Nephron (organoid): ENCODE measurements around the gene PATE1.

Experiments used
- H3K27ac Mint-ChIP-seq, 3 experiments: 2 replicates each; pipeline ENCODE4 v1.8.0; 2020; ENCODE audit warnings: mixed read lengths in 3 of 3, mild to moderate bottlenecking in 2 of 3, moderate library complexity in 1 of 3
- H3K27me3 Mint-ChIP-seq: 2 replicates; pipeline ENCODE4 v1.8.0; 2021; ENCODE audit warnings: low read depth, mild to moderate bottlenecking, moderate library complexity, mixed read lengths
- H3K36me3 Mint-ChIP-seq: 2 replicates; pipeline ENCODE4 v1.8.0; 2020; ENCODE audit warnings: low read depth, mixed read lengths
- H3K4me1 Mint-ChIP-seq: 2 replicates; pipeline ENCODE4 v1.8.0; 2020; ENCODE audit warnings: mixed read lengths
- H3K4me3 Mint-ChIP-seq, 3 experiments: 2 replicates each; pipeline ENCODE4 v1.8.0; 2020; ENCODE audit warnings: mild to moderate bottlenecking in 3 of 3, mixed read lengths in 3 of 3, moderate library complexity in 2 of 3
- H3K9me3 Mint-ChIP-seq: 2 replicates; pipeline ENCODE4 v1.8.0; 2020; ENCODE audit warnings: mixed read lengths
- CTCF ChIP-seq, 3 experiments: fragments of 200-600 bp; sonication (generic); IDR thresholded peaks; one replicate each; pipeline ENCODE4 v1.5.0; 2021; ENCODE audit warnings: antibody characterized with exemption in 3 of 3; ENCODE audit not compliant: unreplicated experiment in 3 of 3

The PATE1 gene

GRCh38 chr11:125763483-125763882 is 17.4 kb downstream of the PATE1 start:
- no peak for TF ChIP-seq CTCF (IDR thresholded peaks at IDR 0.05; ENCODE audit: unreplicated experiment in 3 of 3)
- Mint-ChIP-seq H3K9me3 (peaks cover 22% of the 10 kb centered on the region), H3K4me1 (no peaks in the 10 kb centered on the region), H3K27me3 (no peaks in the 10 kb centered on the region), H3K27ac (no peak overlapping the region), H3K36me3 (no peaks in the 10 kb centered on the region), H3K4me3 (no peak overlapping the region)

GRCh38 chr11:125766251-125766650 is 20.2 kb downstream of the PATE1 start:
- Mint-ChIP-seq H3K4me1 (no peaks in the 10 kb centered on the region), H3K9me3 (peaks cover 4% of the 10 kb centered on the region), H3K36me3 (no peaks in the 10 kb centered on the region)

GRCh38 chr11:125768336-125769046 is 22.4 kb downstream of the PATE1 start:
- H3K36me3 Mint-ChIP-seq, result no peaks in the 10 kb centered on the region
- no peaks in the 10 kb centered on the region for H3K4me1 Mint-ChIP-seq
- no peaks in the 10 kb centered on the region for H3K9me3 Mint-ChIP-seq
- no peak overlapping the region for H3K4me3 Mint-ChIP-seq
- no peaks in the 10 kb centered on the region for H3K27me3 Mint-ChIP-seq
- TF ChIP-seq CTCF (IDR thresholded peaks at IDR 0.05; ENCODE audit: unreplicated experiment in 3 of 3), result no peak
- H3K27ac Mint-ChIP-seq, result no peak overlapping the region

More at GRCh38 chr11:125766251-125766650, 20.2 kb downstream of the PATE1 start:
- H3K27ac Mint-ChIP-seq, result no peak overlapping the region
- TF ChIP-seq CTCF (IDR thresholded peaks at IDR 0.05; ENCODE audit: unreplicated experiment in 3 of 3), result no peak
- no peaks in the 10 kb centered on the region for H3K27me3 Mint-ChIP-seq
- H3K4me3 Mint-ChIP-seq, result no peak overlapping the region

- Mint-ChIP-seq H3K4me3 (no peak overlapping the region), H3K36me3 (no peaks in the 10 kb centered on the region), H3K27ac (no peak overlapping the region), H3K27me3 (no peaks in the 10 kb centered on the region), H3K9me3 (no peaks in the 10 kb centered on the region), H3K4me1 (no peaks in the 10 kb centered on the region)
- no peak for TF ChIP-seq CTCF (IDR thresholded peaks at IDR 0.05; ENCODE audit: unreplicated experiment in 3 of 3)
Measured at GRCh38 chr11:125770583-125770982, 24.5 kb downstream of the PATE1 start.

GRCh38 chr11:125772834-125773505 is 26.9 kb downstream of the PATE1 start:
- Mint-ChIP-seq H3K27ac (no peak overlapping the region), H3K27me3 (peaks cover 5% of the 10 kb centered on the region), H3K4me3 (no peak overlapping the region), H3K36me3 (no peaks in the 10 kb centered on the region), H3K9me3 (no peaks in the 10 kb centered on the region), H3K4me1 (peaks cover 8% of the 10 kb centered on the region)
- TF ChIP-seq CTCF (IDR thresholded peaks at IDR 0.05; ENCODE audit: unreplicated experiment in 3 of 3), result no peak

GRCh38 chr11:125773516-125773915 is 27.4 kb downstream of the PATE1 start:
- H3K9me3 Mint-ChIP-seq, result no peaks in the 10 kb centered on the region
- H3K36me3 Mint-ChIP-seq, result no peaks in the 10 kb centered on the region
- peaks cover 8% of the 10 kb centered on the region for H3K4me1 Mint-ChIP-seq
- peaks cover 5% of the 10 kb centered on the region for H3K27me3 Mint-ChIP-seq
- no peak overlapping the region for H3K4me3 Mint-ChIP-seq
- TF ChIP-seq CTCF (IDR thresholded peaks at IDR 0.05; ENCODE audit: unreplicated experiment in 3 of 3), result no peak
- H3K27ac Mint-ChIP-seq, result no peak overlapping the region
